Erythroblast (primary cell): ENCODE results near the gene HIP1.

Experiments used
- GATA1 ChIP-seq: IDR thresholded peaks from 2 replicates; pipeline ENCODE4 v1.6.1; 2011; ENCODE audit warnings: low read depth, mild to moderate bottlenecking, control low read depth, low read length, moderate library complexity
- POLR2A ChIP-seq: IDR thresholded peaks from 2 replicates; pipeline ENCODE4 v1.6.1; 2011; ENCODE audit warnings: mild to moderate bottlenecking, low read length

GRCh38 chr7:75662579-75663301, 76.0 kb downstream of the HIP1 start:
- TF ChIP-seq POLR2A (no peak), GATA1 (no peak)
